NCI-H2196 (cell line): Measurements from ENCODE around the gene RAD51B.
"Not testable (repeated sequence)": the region's sequence is repeated elsewhere in the genome, so short reads cannot be mapped to it uniquely, and the experiment has no call there.

ENCODE experiments used
- DNase-seq: peaks from one replicate; lab custom pipeline; 2025; ENCODE audit not compliant: unreplicated experiment; lab: John Stamatoyannopoulos, UW

RAD51B gene

DNA sequence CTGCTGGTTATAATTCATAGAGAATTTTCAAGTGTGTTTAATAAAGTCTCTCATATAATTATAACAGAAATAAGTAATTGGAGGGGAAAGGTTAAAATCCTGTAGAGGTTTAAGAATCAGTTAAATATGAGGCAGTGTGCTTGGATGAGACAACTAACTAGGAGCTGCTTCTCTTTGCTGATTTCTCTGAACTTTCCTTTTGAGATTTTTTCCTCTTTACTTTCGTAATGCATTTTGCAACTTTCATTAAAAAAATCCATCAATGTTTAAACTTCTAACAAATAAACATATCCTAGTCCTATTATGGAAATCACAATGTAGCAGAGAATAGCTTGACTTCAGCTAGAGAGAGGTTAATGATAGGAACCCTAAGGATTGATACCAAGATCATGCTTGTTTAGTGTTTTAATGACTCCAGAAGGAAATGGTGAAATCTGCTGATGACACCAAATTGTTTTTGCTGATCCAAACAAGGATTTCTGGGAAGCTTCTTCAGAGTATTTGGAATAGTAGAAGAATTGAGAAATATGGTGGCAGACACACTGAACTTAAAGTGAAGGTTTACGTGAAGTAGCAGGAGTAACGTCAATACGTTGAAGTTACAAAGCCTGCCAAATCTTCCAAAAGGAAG, 122.6 kb downstream of the RAD51B start:
- DNase-seq, result no peak

DNA sequence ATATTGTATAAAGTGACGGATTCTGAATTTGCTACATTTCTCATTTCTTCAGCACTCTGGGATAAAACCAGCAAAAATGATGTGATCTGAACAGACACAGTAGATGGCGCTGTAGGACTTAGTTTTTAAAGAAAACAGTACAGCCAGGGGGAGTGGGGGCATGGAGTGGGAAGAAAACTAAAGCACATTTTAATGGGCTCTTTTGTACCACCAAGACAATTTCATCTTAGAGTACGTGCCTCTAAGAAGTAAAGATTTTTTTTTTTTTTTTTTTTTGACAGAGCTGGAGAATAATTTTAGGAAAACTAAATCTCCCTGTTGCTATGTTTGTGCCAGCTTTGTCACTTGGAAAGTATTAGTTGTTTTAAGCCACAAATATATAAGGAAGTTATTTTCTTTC, 124.4 kb downstream of the RAD51B start:
- peak; percentile 91 for DNase-seq

DNA sequence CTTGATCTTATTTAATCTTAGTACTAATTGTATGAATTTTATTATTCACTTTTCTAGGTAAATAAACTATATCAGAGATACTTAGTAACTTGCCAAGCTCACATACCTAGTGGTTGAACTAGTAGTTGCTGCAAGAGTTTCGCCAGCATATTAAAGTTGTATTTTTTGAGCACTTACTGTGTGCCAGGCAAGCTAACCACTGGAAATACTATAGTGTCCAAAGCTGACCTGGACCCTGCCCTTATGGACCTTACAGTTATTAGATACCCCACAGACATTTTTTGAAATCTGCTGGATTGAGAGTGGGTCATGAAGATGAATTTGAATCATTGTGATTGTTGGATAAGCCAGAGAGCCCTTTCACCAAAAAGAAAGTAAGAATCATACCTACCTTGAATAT, 125.0 kb downstream of the RAD51B start:
- DNase-seq, result no peak

DNA sequence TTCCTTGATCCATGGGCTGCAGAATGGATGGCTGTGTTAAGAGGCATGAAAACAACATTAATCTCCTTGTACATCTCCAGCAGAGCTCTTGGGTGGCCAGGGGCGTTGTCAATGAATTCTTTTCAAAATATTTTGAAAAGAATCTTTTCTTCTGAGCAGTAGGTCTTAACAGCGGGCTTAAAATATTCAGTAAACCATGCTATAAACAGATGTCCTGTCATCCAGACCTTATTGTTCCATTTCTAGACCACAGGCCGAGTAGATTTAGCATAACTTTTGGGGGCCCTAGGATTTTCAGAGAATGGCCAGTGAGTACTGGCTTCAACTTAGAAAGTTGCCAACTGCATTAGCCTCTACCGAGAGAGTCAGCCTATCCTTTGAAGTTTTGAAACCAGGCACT, 130.2 kb downstream of the RAD51B start:
- DNase-seq, result no peak

DNA sequence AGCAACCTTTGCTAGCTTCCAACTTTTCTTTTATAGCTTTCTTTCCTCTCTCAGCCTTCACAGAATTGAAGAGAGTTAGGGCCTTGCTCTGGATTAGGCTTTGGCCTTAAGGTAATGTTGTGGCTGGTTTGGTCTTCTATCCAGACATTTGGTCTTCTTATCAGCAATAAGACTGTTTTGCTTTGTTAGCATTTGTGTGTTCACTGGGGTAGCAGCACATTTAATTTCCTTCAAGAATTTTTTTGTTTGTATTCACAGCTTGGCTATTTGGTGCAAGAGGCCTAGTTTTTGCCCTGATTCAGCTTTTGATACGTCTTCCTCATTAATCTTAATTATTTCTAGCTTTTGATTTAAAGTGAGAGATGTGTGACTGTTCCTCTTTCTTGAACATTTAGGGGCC, 130.8 kb downstream of the RAD51B start:
- no peak for DNase-seq

DNA sequence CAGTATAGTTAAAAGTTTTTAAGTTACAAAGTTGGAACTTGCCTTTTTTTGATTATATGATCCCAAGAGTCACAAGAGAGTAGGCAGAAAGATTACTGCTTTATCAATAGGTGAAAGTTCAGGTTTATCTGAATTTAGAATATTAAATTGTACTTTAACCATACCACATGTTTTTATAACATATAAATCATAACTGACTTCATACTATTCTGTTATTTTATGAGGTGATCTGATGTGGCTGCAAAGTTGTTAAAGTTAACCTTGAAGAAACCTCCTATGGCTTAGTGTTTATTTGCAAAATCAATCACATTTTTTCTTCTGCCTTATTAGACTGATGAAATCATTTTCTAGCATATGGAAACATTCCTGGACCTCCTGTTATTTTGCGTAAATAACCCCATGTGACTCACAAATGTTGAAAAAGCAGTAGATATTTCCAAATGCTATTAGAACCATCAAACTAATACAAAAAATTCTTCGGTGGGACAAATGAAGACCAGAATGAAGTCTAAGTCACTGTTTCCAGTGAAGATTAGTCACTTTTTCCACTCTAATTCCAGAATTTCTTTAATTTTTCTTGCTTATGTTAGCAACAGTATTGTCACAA, 132.1 kb downstream of the RAD51B start:
- DNase-seq, result no peak

DNA sequence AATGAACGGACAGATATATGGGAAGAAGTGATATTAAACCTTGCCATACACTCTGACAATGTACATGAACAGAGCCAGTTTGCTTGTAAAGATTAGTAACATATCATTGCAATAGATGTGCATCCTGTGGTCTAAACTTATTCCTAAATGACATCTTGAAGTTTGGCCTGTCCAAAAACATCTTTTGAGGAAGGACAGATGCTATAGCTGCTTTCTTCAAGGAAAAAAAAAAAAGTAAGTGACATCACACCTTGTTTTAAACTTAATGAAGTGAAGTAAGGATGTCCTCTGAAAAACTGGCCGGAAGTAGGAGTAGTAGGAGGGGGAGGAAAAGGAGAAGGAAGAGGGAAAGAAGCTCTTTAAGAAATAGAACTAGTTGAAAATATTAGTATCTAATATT, 132.8 kb downstream of the RAD51B start:
- DNase-seq, result no peak

DNA sequence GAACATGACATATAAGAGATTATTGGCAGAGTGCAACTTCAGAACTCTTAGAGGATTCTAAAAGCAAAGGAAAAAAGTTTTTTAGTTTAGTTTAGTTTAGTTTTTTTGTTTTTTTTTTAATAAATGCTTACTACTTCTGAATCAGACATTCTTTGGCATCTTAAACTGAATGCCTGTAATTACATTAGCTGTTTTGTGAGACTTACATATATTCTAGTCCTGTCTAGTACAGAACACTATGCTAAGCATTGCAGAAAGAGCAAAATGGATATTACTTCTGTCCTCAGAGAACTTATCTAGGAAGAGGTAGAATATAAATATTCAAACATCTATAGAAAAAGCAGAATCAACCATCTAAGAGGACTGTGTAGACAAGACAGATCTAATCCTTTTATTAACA, 133.2 kb downstream of the RAD51B start:
- no peak for DNase-seq

DNA sequence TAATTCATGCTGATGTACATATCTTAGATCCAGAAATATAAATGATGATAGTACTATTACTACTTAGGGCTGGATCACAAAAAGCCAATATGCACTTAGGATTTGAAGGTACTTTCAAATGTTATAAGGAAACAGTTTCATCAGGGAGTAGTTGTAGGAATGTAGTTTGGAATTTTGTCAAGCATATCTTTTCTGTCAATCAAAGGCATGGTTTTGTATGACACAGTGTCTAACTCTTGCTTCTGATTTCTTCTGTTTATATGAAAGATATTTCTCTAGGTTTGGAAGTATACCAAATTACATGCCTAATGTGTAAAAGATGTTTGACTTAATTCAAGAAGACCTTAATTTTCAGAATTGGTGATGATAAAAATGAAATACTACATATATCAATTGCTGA, 135.7 kb downstream of the RAD51B start:
- DNase-seq, result no peak

DNA sequence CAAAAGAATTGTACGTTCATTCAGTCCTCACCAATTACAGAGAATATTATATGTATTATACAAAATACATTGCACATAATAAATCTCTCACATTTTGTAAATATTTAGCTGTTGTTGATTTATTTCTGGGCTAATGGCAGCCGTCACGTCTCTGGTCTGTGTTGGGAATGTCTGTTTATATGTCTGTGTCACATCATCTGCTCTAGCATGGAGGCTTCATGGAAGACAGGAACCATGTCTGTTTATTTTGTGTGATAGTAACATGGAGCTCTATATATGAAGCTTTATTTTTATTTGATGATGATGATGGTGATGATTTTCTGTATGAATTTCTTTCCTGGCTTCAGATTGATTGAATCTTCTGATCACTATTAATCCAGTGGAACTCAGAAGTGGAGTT, 138.4 kb downstream of the RAD51B start:
- DNase-seq, result no peak

DNA sequence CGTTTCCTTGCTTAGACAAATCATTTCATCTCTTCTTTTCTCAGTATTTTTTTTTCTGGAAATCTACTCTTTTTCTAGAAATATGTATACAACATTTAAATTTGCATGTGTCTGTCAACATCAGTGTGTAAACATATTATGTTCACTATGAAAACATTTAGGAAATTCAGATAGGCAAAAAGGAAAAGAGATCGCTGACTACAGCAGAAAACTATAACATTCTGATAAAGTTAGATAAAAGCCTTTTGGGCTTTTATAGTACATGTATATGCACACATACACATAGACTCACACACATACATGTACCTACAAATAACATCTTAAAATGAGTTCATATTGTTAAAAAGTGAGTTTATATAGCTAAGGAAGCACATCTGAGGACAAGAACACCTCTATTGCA, 142.1 kb downstream of the RAD51B start:
- no peak for DNase-seq

DNA sequence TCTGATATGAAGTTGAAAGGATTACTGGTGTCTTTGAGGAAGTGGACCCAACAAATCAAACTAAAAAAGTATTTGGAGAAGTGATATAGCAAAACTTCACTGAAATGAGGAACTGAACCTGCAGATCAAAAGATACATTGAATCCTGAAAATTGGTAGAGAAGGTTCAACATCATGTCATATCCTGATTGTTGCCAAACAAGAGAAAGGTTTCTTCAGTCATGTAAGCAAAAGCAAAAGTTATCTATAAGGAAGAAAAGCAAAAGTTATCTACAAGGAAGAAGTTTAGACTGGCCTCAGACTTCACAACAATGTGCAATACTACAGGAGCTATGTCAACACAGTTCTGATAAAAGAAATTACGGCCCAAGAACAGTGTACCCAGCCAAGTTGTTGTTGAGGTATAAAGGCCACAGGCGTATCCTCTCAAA, 142.7 kb downstream of the RAD51B start:
- DNase-seq, result no peak

DNA sequence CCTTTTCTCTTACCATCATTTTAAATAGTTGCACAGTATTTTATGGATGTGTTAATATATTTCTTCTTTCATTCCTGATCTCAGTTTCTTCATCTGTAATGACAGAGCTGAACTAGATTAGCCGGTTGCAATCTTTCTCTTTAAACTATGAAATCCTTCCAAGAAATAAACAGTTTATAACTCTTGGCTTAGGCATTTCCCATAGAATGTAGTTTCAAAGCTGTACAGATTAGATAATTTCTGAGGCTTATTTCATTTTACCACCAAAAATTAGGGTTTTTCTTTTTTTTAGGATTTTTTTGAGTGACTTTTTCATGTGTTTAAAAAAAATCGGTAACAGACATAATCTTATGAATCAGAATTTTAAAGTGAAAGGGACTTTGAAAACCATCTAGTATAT, 144.0 kb downstream of the RAD51B start:
- no peak for DNase-seq

DNA sequence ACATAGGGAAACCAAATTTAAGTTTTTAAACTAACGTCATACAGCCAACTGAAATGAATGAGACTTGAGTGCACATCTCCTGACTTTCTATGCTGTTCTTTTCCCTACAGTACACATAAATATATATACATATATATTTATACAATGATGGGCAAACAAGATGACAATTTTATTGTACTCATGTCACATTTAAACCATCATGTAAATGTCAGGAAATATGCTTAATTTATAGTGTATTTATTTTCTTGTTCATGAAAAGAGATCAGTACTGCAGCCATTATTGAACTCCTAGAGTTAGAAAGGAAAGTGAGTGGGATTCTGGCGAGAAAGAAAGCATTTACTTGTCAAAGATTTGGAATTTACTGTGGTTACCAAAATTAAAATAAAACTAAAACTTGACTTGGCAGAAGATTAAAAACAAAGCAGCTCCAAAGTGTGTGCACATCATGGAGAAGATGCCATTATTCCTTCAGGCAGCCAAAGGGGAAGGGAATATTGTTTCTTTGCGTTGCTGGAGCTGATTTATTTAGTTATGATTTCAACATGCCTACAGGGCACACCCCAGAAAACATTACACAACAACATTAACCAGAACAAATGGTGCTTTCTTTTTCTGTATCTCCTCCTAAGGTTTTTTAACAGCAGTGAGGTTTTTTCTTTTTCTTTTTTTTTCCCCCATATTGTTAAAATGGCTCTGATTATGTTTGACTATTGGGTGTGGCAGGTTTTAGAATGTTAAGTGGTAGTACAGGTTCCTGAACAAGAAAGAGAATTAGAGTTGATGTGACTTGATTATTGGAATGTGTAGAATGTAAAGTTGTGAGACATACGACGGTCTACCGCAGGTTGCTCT, 144.6 kb downstream of the RAD51B start:
- DNase-seq, result no peak

DNA sequence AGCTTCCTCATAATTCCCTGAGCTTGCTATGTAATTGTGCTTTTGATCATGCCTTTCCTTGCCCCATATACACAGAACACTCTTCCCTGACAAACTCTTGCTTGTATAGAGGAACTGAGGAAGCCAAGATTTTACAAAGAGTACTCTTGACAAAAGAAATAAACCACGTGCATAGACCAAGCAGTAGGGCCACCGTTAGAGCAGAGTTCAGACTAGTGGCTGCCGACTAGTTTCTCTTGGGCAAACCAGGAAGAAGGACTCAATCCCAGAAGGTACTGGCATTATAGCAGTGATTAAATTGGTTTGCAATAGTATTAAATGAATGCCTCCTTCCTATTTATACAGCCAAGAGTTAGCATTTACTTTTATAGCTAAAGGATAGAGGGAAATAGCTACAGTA, 146.1 kb downstream of the RAD51B start:
- DNase-seq, result no peak

DNA sequence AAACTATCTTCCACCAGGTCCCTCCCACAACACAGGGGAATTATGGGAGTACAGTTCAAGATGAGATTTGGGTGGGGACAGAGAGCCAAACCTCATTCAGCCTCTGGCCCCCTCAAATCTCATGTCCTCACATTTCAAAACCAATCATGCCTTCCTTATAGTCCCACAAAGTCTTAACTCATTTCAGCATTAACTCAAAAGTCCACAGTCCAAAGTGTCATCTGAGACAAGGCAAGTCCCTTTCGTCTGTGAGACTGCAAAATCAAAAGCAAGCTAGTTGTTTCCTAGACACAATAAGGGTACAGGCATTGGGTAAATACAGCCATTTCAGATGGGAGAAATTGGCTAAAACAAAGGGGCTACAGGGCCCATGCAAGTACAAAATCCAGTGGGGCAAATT, 147.6 kb downstream of the RAD51B start:
- no peak for DNase-seq

DNA sequence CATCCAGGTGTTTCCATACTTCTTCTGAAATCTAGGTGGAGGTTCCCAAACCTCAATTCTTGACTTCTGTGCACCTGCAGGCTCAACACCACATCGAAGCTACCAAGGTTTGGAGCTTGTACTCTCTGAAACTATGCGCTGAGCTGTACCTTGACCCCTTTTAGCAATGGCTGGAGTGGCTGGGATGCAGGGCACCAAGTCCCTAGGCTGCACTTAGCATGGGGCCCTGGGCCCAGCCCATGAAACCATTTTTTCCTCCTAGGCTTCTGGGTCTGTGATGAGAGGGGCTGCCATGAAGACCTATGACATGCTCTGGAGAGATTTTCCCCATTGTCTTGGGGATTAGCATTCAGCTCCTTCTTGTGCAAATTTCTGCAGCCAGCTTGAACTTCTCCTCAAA, 148.4 kb downstream of the RAD51B start:
- not testable (repeated sequence) for DNase-seq

DNA sequence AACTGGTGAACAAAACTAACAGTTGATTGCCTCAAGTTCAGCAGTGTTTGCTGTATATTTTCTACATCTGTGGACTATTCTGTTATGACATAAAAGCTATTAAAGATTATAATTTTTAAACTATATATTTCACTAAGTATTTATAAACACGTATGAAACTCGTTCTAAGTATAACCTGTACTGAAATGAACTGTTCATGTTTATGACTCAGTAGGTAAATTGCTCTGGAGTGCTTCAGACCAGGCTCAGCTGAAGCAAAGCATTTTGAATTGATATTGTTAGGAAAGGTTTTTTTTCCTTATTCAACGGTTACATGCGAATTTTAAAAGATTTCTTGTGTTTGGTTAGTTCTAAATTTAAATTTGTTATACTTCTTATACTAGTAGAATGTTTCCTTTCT, 151.3 kb downstream of the RAD51B start:
- no peak for DNase-seq

DNA sequence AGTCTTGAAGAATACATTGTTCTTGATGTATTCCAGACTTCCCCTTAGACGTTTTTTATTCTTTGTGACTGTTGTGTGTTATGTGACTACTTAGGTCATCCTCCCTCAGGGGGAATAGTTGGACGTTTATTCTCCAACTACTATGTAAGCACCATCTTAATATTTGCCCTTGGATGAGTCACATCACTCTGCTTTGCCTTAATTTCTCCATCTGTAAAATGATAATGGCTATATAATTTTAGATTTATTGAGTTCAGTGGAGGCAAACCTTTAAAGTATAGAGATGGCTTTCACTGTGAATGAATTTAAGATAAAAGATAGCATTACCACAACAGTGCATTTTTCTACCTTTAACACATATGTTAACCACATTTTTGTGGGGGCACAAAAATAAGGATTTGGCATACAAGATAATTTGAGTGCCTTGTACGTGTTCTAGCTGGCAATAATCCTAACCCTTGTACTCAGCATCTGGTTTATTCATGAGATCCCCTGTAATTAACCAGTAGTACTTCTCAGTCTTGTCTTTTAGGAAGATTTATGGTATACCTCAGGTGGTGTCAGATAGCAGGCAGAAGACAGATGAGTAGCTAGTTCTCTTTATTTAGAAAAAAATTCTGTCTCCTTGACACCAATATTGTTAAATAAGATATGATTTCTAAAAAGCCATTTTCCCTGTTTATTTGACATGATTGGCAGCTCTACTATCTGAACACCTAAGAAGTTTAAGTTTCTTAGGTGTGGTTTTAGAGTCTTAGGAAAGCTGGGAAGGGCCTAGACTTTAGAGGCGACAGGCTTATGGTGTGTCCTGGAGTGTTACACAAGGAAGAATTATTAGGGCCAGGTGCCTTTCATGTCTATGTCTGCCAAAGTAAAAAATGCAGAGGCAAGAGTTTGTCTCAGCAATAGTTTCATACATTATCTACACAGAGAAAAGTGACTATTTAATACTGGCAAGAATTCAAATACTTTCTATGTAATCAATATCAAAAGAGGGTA, 152.3 kb downstream of the RAD51B start:
- no peak for DNase-seq

DNA sequence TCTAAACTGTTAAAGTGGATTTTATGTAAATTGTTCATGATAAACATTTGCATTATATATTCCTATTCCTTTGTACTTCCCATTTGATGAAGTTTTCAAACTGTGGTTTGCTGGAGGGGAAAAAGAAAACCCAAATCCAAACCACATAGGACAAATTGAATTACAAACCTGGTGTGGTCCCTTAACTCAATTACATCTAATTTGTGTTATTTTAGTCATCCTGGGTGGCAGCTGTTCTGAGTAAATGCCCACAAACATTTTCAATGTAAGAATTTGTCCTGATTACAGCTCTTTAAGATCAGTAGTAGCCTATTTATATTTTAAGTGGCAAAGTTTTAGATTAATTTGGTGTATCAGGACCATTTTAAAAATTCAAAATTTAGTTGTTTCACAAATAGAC, 153.9 kb downstream of the RAD51B start:
- no peak for DNase-seq

DNA sequence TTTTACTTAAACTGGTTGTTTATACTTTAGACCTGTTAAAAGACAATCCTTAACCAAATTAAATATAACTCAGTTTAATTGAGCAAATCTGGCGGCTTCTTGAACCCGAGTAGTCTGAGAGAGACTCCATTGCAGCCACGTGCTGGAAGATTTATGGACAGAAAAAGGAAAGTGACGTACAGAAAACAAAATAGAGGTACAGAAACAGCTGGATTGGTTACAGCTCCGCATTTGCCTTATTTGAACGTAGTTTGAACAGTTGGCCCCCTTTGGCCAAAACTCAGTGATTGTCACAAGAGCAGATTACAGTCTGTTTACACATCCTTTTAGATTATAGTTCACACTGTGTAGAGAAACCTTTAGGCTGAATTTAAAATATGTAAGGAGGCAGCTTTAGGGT, 155.9 kb downstream of the RAD51B start:
- DNase-seq, result no peak
